Vagina (tissue), 2 donors: ENCODE results near the gene SPINK1. TPM values are rescaled to one million over a fixed set of nuclear protein-coding genes. Genes with fewer than 3 reads are reported as not detected.

ENCODE experiments used
- DNase-seq, 2 donors: peaks; one replicate each; pipeline ENCODE4 v3.0.0-alpha.2; 2017; ENCODE audit errors: extremely low spot score in 2 of 2
- H3K27ac ChIP-seq: fragments of 200-600 bp; sonication (generic); one replicate; pipeline ENCODE4 v1.5.1; 2019
- H3K27me3 ChIP-seq: fragments of 200-600 bp; sonication (generic); one replicate; pipeline ENCODE4 v1.5.1; 2019
- H3K36me3 ChIP-seq, 2 donors: fragments of 200-600 bp; sonication (generic); one replicate each; pipeline ENCODE4 v1.5.1; 2017 to 2019
- H3K4me1 ChIP-seq: fragments of 200-600 bp; sonication (generic); one replicate; pipeline ENCODE4 v1.5.1; 2019
- H3K4me3 ChIP-seq, 2 donors: fragments of 200-600 bp; sonication (generic); 1 replicate in 1 of 2; 2 replicates in 1 of 2; pipeline ENCODE4 v1.5.1; 2016 to 2019
- H3K9me3 ChIP-seq: fragments of 200-600 bp; sonication (generic); one replicate; pipeline ENCODE4 v1.5.1; 2019
- POLR2A ChIP-seq, 2 donors: fragments of 450-650 bp; IDR thresholded peaks; one replicate each; pipeline ENCODE4 v1.6.1; 2017; ENCODE audit warnings: antibody characterized with exemption in 2 of 2, mild to moderate bottlenecking in 2 of 2, moderate library complexity in 2 of 2
- POLR2AphosphoS5 ChIP-seq, 2 donors: sonication (generic); formaldehyde crosslinking; IDR thresholded peaks; one replicate each; pipeline ENCODE4 v1.9.0; 2017; ENCODE audit warnings: antibody characterized with exemption in 2 of 2, mild to moderate bottlenecking in 2 of 2, low read depth in 1 of 2; ENCODE audit not compliant: insufficient read depth in 1 of 2
- intact Hi-C: fragments of 100-400 bp; cut with DNase I; formaldehyde crosslinking; loops from one replicate; pipeline ENCODE4 v1.15.1; 2023
- total RNA-seq: library from RNA; depleted of rRNA; stranded (reverse); fragments of >200 nt; gene quantifications from one replicate; pipeline ENCODE4 v1.2.3, GENCODE V29; 2016
- TF ChIP-seq, protein P1 (sequence below), 3 experiments: fragments of 450-650 bp in 2 of 3; fragments of 200-600 bp in 1 of 3; sonication (generic) in 1 of 3; IDR thresholded peaks; one replicate each; pipeline ENCODE4 v1.5.1; 2017 to 2019; ENCODE audit warnings: antibody characterized with exemption in 3 of 3, mild to moderate bottlenecking in 2 of 3, moderate library complexity in 2 of 3

The SPINK1 gene
- total RNA-seq, 1 donor from 2014 or later: not detected

DNA sequence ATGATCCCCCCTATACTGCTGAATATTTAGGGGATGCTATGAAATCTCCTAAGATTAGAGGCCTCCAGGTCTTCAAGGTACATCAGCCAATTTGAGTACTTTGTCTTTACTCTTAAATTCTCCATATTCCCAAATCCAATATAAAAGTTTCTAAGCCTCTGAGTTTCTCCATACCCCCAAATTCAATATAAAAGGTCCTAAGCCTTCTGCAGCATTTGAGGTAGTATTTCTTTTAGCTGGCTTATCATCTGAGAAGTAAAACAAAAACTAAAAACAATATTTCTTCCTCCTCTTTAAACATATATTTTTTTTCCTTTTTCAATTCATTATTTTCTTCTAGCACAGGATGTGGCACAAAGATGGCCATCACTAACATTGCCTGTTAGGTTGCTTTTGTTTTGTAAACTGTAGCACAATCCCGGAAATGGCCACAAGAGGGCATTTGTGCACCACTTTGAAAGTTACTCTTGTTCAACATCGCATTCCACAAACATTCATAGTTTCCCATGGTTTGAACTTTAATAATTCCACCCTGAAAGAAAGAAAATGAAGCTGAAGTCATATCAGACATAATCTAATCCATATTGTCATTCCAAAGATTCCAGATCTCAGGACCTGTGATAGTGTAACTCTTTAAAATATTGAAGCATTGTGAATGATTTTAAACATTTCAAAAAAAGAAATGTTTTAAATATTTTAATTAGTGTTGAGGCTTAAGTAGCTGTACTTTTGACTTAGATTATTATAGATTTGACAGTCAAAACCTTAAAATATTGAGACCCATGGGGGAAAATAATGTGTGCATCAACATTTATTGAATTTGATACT lies 26.0 kb upstream of the SPINK1 start:
- no peak overlapping the region for H3K27ac ChIP-seq
- no peaks in the 10 kb centered on the region for H3K36me3 ChIP-seq
- TF ChIP-seq POLR2AphosphoS5 (IDR thresholded peaks at IDR 0.05; ENCODE audit: insufficient read depth in 1 of 2, low read depth in 1 of 2): no peak
- TF ChIP-seq, protein P1, sequence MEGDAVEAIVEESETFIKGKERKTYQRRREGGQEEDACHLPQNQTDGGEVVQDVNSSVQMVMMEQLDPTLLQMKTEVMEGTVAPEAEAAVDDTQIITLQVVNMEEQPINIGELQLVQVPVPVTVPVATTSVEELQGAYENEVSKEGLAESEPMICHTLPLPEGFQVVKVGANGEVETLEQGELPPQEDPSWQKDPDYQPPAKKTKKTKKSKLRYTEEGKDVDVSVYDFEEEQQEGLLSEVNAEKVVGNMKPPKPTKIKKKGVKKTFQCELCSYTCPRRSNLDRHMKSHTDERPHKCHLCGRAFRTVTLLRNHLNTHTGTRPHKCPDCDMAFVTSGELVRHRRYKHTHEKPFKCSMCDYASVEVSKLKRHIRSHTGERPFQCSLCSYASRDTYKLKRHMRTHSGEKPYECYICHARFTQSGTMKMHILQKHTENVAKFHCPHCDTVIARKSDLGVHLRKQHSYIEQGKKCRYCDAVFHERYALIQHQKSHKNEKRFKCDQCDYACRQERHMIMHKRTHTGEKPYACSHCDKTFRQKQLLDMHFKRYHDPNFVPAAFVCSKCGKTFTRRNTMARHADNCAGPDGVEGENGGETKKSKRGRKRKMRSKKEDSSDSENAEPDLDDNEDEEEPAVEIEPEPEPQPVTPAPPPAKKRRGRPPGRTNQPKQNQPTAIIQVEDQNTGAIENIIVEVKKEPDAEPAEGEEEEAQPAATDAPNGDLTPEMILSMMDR (IDR thresholded peaks at IDR 0.05): peak; percentile 44 to 52 (median 50)
- intact Hi-C loops: no loop called here
- H3K27me3 ChIP-seq: no peaks in the 10 kb centered on the region
- H3K4me3 ChIP-seq: no peak overlapping the region
- H3K4me1 ChIP-seq: no peaks in the 10 kb centered on the region
- H3K9me3 ChIP-seq: no peaks in the 10 kb centered on the region
- no peak for DNase-seq

DNA sequence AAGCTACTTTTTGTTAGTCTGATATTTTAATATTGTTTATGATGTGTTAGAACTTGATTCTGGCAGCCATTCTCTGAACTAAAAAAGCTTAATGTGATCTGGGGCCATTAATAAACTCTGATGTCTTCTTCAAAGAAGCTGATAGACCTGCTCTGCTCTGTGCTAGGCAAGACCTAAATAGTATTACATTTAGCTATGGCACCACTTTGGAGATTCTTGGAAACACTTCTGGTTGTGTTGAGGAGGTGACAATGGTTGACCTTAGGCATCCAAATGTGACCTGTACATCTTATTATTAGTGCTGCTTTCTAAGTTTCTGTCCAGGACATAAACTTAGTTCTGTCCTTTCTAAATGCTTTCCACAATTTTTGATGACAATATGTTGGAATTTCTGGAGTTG lies 25.3 kb upstream of the SPINK1 start:
- H3K27me3 ChIP-seq: no peaks in the 10 kb centered on the region
- no peaks in the 10 kb centered on the region for H3K4me1 ChIP-seq
- no peaks in the 10 kb centered on the region for H3K36me3 ChIP-seq
- intact Hi-C loops: no loop called here
- H3K4me3 ChIP-seq: no peak overlapping the region
- no peak overlapping the region for H3K27ac ChIP-seq
- H3K9me3 ChIP-seq: no peaks in the 10 kb centered on the region
- no peak for DNase-seq
- TF ChIP-seq, protein P1 (IDR thresholded peaks at IDR 0.05): no peak
- TF ChIP-seq POLR2AphosphoS5 (IDR thresholded peaks at IDR 0.05; ENCODE audit: insufficient read depth in 1 of 2, low read depth in 1 of 2): no peak
- no peak for TF ChIP-seq POLR2A (IDR thresholded peaks at IDR 0.05)

DNA sequence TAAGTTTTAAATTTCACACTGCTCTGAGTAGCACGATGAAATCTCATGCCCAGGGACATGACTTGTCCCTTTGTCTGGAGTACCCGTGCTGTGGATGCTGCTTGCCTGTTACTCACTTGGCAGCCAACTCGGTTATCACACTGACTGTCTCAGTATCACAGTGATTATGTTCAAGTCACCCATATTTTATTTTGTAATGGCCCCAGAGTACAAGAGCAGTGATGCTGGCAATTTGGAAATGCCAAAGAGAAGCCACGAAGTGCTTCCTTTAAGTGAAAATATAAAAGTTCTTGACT lies 24.3 kb upstream of the SPINK1 start:
- Histone ChIP-seq H3K27ac (no peak overlapping the region), H3K9me3 (no peaks in the 10 kb centered on the region), H3K27me3 (no peaks in the 10 kb centered on the region), H3K4me1 (no peaks in the 10 kb centered on the region), H3K36me3 (no peaks in the 10 kb centered on the region), H3K4me3 (no peak overlapping the region)
- intact Hi-C loops: no loop called here
- TF ChIP-seq, protein P1 (IDR thresholded peaks at IDR 0.05): no peak
- TF ChIP-seq POLR2A (IDR thresholded peaks at IDR 0.05) (no peak), POLR2AphosphoS5 (IDR thresholded peaks at IDR 0.05; ENCODE audit: insufficient read depth in 1 of 2, low read depth in 1 of 2) (no peak)
- no peak for DNase-seq

DNA sequence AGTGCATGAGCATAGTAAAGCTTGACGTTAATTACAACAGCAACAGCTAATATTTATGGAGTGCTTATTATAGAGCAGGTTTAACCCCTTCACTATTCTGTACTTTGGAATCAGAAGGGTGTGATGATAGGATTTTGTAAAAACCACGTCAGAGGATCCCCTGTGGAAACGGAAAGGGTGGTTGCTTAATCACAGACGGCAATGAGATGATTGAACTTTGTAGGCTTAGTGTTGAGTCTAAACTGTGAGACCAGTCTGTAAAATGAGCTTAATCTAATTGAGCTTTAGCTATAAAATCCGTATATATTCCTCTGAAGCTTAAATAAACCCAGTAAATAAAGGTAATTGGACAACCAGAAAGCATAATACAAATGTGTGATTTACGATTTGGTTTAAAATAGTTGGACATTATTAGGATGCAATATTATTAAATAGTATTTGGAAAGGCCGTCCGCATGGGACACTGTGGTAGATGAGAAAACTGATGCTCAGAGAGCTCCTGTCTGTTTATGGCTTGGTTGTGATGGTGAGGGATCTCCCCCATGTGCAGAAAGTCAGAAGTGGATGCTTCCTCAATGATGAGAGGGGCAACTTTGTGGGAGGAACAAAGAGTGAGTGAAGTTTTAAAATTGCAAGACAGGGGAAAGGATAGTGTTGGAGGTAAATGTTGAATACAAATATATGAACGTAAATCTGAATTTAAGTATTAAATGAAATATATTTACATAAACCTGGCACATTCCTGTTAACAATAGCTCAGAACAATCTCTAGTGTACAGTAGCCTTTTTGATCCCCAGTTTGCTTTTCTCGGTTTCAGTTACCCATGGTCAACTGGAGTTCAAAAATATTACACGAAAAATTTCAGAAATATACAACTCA lies 23.7 kb upstream of the SPINK1 start:
- TF ChIP-seq, protein P1 (IDR thresholded peaks at IDR 0.05): no peak
- DNase-seq: no peak
- Histone ChIP-seq H3K9me3 (no peaks in the 10 kb centered on the region), H3K4me1 (no peaks in the 10 kb centered on the region), H3K27ac (no peak overlapping the region), H3K36me3 (no peaks in the 10 kb centered on the region), H3K4me3 (no peak overlapping the region), H3K27me3 (no peaks in the 10 kb centered on the region)
- intact Hi-C loops: no loop called here

DNA sequence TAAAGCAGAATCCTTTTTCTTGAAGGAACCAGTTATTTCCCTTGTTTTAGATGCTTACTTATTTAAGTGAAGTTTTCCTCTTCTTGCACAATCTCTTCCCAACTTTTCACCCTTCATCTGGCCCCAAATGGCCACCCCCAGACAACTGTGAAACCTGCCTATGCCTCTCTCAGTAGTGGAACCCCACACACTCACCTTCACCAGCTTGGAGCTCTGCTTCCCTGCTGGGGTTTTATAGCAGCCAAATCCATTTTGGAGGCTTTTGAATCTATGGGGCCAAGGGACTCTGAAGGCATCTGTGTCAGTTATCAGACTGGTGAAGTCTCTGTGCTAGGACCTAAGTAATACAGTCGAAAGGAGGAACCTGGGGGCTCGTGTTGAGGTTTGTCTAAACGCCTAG lies 22.9 kb upstream of the SPINK1 start:
- intact Hi-C loops: no loop called here
- no peaks in the 10 kb centered on the region for H3K4me1 ChIP-seq
- H3K27ac ChIP-seq: no peak overlapping the region
- H3K27me3 ChIP-seq: no peaks in the 10 kb centered on the region
- TF ChIP-seq POLR2AphosphoS5 (IDR thresholded peaks at IDR 0.05; ENCODE audit: insufficient read depth in 1 of 2, low read depth in 1 of 2) (no peak), POLR2A (IDR thresholded peaks at IDR 0.05) (no peak)
- TF ChIP-seq, protein P1 (IDR thresholded peaks at IDR 0.05): no peak
- H3K36me3 ChIP-seq: no peaks in the 10 kb centered on the region
- H3K9me3 ChIP-seq: no peaks in the 10 kb centered on the region
- no peak overlapping the region for H3K4me3 ChIP-seq
- no peak for DNase-seq
